ENCODE measurements around the gene CDH13.

DNA sequence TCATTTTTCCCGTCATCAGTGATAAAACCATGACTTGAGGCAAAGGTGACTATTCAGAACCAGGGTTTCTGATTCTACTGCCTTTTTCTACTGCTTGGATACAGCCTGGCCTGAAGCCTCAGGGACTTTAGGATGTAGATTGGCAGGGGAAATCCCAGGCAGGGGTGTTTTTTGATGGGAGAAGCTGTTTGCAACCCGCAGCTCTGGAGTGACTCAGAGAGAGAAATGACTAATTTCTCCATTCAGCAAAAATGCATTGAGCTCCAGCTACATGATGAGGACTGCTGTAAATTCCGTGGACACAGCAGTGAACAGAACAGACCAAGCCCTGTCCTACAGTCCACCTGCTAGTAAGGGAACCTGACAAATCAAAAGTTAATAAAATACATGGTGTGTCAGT lies 560.6 kb downstream of the CDH13 start:
- TF ChIP-seq EZH2 (IDR thresholded peaks at IDR 0.05; ENCODE audit: borderline replicate concordance) = no peak
- TF ChIP-seq, protein P1, sequence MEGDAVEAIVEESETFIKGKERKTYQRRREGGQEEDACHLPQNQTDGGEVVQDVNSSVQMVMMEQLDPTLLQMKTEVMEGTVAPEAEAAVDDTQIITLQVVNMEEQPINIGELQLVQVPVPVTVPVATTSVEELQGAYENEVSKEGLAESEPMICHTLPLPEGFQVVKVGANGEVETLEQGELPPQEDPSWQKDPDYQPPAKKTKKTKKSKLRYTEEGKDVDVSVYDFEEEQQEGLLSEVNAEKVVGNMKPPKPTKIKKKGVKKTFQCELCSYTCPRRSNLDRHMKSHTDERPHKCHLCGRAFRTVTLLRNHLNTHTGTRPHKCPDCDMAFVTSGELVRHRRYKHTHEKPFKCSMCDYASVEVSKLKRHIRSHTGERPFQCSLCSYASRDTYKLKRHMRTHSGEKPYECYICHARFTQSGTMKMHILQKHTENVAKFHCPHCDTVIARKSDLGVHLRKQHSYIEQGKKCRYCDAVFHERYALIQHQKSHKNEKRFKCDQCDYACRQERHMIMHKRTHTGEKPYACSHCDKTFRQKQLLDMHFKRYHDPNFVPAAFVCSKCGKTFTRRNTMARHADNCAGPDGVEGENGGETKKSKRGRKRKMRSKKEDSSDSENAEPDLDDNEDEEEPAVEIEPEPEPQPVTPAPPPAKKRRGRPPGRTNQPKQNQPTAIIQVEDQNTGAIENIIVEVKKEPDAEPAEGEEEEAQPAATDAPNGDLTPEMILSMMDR (IDR thresholded peaks at IDR 0.05; ENCODE audit: poor library complexity) = no peak

All from hepatocyte (in vitro differentiated cells).